DOHH2 (cell line): ENCODE results near the gene SLC7A11.

Source experiments
- H3F3A ChIP-seq: fragments of 200-600 bp; sonication (generic), shearing (Covaris generic); 2 replicates; pipeline ENCODE4 v1.6.0; 2016; ENCODE audit warnings: antibody characterized with exemption, mild to moderate bottlenecking; ENCODE audit not compliant: control insufficient read depth, insufficient read depth
- H3K27ac ChIP-seq: fragments of 200-600 bp; sonication (generic); 2 replicates; pipeline ENCODE4 v1.5.1; 2014; ENCODE audit warnings: low read depth, mild to moderate bottlenecking, low read length, moderate library complexity
- H3K27me3 ChIP-seq: fragments of 200-600 bp; sonication (generic); 2 replicates; pipeline ENCODE4 v1.6.1; 2014; ENCODE audit warnings: mild to moderate bottlenecking, low read length, mixed read lengths; ENCODE audit not compliant: control insufficient read depth
- H3K36me3 ChIP-seq: fragments of 200-600 bp; sonication (generic); 2 replicates; pipeline ENCODE4 v1.6.1; 2014; ENCODE audit warnings: mild to moderate bottlenecking, low read length, moderate library complexity, mixed read lengths; ENCODE audit not compliant: control insufficient read depth
- H3K4me1 ChIP-seq: fragments of 200-600 bp; sonication (generic); 2 replicates; pipeline ENCODE4 v1.6.1; 2014; ENCODE audit warnings: mild to moderate bottlenecking, low read length, mixed read lengths; ENCODE audit not compliant: control insufficient read depth
- H3K4me2 ChIP-seq: fragments of 200-600 bp; sonication (generic); 2 replicates; pipeline ENCODE4 v1.6.0; 2014; ENCODE audit warnings: mild to moderate bottlenecking, low read length, moderate library complexity
- H3K4me3 ChIP-seq: fragments of 200-600 bp; sonication (generic); 2 replicates; pipeline ENCODE4 v1.5.1; 2014; ENCODE audit warnings: mild to moderate bottlenecking, low read length, mixed read lengths
- H3K79me2 ChIP-seq: fragments of 200-600 bp; sonication (generic); 2 replicates; pipeline ENCODE4 v1.6.1; 2014; ENCODE audit warnings: mild to moderate bottlenecking, low read length, mixed read lengths; ENCODE audit not compliant: control insufficient read depth
- H3K9me2 ChIP-seq: fragments of 200-600 bp; sonication (generic); replicated peaks from 2 replicates; pipeline ENCODE4 v1.6.1; 2014; ENCODE audit warnings: mild to moderate bottlenecking, low read length, mixed read lengths; ENCODE audit not compliant: control insufficient read depth
- H3K9me3 ChIP-seq: fragments of 200-600 bp; sonication (generic); 2 replicates; pipeline ENCODE4 v1.6.1; 2014; ENCODE audit warnings: antibody characterized with exemption, low read length, mixed read lengths; ENCODE audit not compliant: control insufficient read depth, insufficient read depth
- H4K20me1 ChIP-seq: fragments of 200-600 bp; sonication (generic); 2 replicates; pipeline ENCODE4 v1.6.0; 2014; ENCODE audit warnings: low read depth, mild to moderate bottlenecking, antibody characterized with exemption, low read length, moderate library complexity; ENCODE audit not compliant: control insufficient read depth, insufficient read depth
- EZH2phosphoT487 ChIP-seq: fragments of 200-600 bp; sonication (generic); IDR thresholded peaks from 2 replicates; pipeline ENCODE4 v1.6.1; 2017; ENCODE audit warnings: borderline replicate concordance, mild to moderate bottlenecking, antibody characterized with exemption, low read length, moderate library complexity, mixed read lengths
- TF ChIP-seq, protein P1 (sequence below): fragments of 200-600 bp; sonication (generic); IDR thresholded peaks from one replicate; pipeline ENCODE4 v1.5.1; 2014; ENCODE audit warnings: antibody characterized with exemption, mild to moderate bottlenecking, low read depth, low read length; ENCODE audit not compliant: poor library complexity, severe bottlenecking

The SLC7A11 gene

GRCh38 chr4:138177278-138177968 lies 64.7 kb downstream of the SLC7A11 start:
- Histone ChIP-seq H3K79me2 (no peaks in the 10 kb centered on the region), H3K4me2 (no peak overlapping the region), H3F3A (no peaks in the 10 kb centered on the region), H3K4me1 (no peaks in the 10 kb centered on the region), H3K27me3 (no peaks in the 10 kb centered on the region), H3K9me2 (no peaks in the 10 kb centered on the region), H3K4me3 (no peak overlapping the region), H3K36me3 (no peaks in the 10 kb centered on the region), H4K20me1 (no peaks in the 10 kb centered on the region), H3K9me3 (no peaks in the 10 kb centered on the region), H3K27ac (no peak overlapping the region)
- no peak for TF ChIP-seq EZH2phosphoT487
- TF ChIP-seq, protein P1, sequence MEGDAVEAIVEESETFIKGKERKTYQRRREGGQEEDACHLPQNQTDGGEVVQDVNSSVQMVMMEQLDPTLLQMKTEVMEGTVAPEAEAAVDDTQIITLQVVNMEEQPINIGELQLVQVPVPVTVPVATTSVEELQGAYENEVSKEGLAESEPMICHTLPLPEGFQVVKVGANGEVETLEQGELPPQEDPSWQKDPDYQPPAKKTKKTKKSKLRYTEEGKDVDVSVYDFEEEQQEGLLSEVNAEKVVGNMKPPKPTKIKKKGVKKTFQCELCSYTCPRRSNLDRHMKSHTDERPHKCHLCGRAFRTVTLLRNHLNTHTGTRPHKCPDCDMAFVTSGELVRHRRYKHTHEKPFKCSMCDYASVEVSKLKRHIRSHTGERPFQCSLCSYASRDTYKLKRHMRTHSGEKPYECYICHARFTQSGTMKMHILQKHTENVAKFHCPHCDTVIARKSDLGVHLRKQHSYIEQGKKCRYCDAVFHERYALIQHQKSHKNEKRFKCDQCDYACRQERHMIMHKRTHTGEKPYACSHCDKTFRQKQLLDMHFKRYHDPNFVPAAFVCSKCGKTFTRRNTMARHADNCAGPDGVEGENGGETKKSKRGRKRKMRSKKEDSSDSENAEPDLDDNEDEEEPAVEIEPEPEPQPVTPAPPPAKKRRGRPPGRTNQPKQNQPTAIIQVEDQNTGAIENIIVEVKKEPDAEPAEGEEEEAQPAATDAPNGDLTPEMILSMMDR = no peak

GRCh38 chr4:138174981-138175794 lies 67.0 kb downstream of the SLC7A11 start:
- Histone ChIP-seq H4K20me1 (no peaks in the 10 kb centered on the region), H3K36me3 (no peaks in the 10 kb centered on the region), H3K4me3 (no peak overlapping the region), H3K4me2 (no peak overlapping the region), H3K27me3 (no peaks in the 10 kb centered on the region), H3F3A (no peaks in the 10 kb centered on the region), H3K4me1 (no peaks in the 10 kb centered on the region), H3K79me2 (no peaks in the 10 kb centered on the region), H3K9me2 (no peaks in the 10 kb centered on the region), H3K27ac (no peak overlapping the region), H3K9me3 (no peaks in the 10 kb centered on the region)
- TF ChIP-seq, protein P1 = no peak
- TF ChIP-seq EZH2phosphoT487 = no peak

DNA sequence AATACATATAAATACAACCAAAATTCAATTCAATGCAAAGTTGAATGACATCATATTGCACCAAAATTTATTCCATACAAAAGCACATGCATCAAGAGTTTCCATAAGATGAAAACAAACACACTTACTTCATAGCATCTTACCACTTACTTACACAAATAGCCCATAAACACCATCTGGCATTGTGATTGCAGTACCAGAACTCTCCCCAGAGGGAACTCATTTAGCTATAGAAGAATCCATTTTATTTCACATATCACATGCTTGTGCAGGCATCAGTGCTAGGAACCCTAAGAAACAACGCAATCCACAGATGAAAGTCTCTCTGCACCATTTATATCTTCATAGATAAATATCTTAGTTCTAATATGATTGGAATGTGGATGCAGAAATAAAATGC lies 77.9 kb downstream of the SLC7A11 start:
- H3K27ac ChIP-seq = no peak overlapping the region
- no peaks in the 10 kb centered on the region for H3K4me1 ChIP-seq
- TF ChIP-seq, protein P1 = no peak

More for the DNA sequence above, 77.9 kb downstream of the SLC7A11 start:
- H4K20me1 ChIP-seq = no peaks in the 10 kb centered on the region
- H3K27me3 ChIP-seq = no peaks in the 10 kb centered on the region
- no peaks in the 10 kb centered on the region for H3K36me3 ChIP-seq
- no peak overlapping the region for H3K4me3 ChIP-seq
- H3K4me2 ChIP-seq = no peak overlapping the region
- H3F3A ChIP-seq = no peaks in the 10 kb centered on the region
- H3K9me2 ChIP-seq = no peaks in the 10 kb centered on the region
- no peaks in the 10 kb centered on the region for H3K79me2 ChIP-seq
- H3K9me3 ChIP-seq = no peaks in the 10 kb centered on the region
